Stimulated activated CD8-positive, alpha-beta memory T cell treated with anti-CD3 and anti-CD28 coated beads, Interleukin-12 subunit alpha, Interleukin-12 subunit beta, amount 100 ng/mL, for 24 hours (primary cell): Measurements from ENCODE around the gene OR2M5.

Experiments
- DNase-seq: peaks from one replicate; pipeline ENCODE4 v3.0.0-alpha.2; 2020; ENCODE audit errors: extremely low read depth

The OR2M5 gene

GRCh38 chr1:248144513-248145198, at the start of gene OR2M5:
TSS of gene OR2M5 (plus strand) at chr1:248145148. CDS start at chr1:248145148, 0 bp downstream.
- no peak for DNase-seq

- DNase-seq = no peak
These were observed 46.4 kb upstream of the OR2M5 start for GRCh38 chr1:248098529-248098928.

DNA sequence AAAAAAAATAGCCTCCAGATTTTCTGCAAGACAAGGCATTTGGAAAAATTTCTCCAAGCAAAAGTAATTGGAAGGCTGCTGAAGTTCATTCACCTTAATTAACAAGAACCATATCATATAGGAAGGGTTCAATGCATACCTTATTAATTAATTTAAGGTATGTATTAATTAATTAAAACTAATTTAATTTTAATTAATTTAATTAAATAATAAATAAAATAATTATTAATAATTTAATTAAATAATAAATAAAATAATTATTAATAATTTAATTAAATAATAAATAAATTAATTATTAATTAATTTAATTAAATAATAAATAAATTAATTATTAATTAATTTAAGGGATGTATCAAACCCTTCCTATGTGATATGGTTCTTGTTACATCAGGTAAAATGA, 42.1 kb upstream of the OR2M5 start:
- no peak for DNase-seq

GRCh38 chr1:248111157-248111556, 33.8 kb upstream of the OR2M5 start:
- DNase-seq = no peak

DNA sequence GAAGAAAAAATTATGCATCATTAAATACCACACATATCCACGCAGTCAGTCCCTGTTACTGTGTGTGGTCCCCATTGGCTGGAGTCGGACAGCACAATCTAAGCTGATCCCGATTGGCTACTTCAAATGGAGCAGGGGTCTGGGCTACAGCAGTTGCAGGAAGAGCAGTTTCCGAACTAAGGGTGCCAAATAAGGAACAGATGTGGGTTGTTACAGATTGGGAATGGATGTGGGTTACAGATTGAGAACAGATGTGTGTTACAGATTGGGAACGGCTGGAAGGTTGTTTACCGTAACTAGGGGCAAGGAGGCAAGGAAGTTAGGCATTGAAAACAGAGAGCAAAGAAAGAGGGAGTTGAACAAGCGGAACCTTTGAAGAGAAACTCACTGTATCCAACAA, 30.1 kb upstream of the OR2M5 start:
- no peak for DNase-seq

DNA sequence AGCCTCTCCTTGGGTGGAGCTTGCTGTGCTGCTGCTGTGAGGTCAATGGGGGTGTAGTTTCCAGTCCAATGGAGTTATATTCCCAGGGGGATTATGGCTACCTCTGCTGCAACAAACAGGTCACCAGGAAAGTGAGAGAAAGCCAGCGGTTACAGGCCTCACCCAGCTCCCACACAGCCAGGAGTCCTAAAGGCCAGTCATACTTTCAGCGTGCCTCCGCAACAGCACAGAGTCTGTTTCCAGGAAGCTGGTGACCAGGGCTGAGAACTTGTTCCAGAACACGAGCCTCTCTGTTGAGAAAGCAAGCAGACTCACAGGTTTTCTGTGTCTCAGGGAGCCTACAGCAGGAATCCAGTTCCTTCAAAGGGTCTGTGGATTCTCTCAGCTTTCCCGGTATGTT, 17.3 kb upstream of the OR2M5 start:
- no peak for DNase-seq

GRCh38 chr1:248136811-248137210, 8.1 kb upstream of the OR2M5 start:
- no peak for DNase-seq

- no peak for DNase-seq
These were observed 4.1 kb upstream of the OR2M5 start for GRCh38 chr1:248140846-248141245.

- no peak for DNase-seq
These were observed 1.6 kb upstream of the OR2M5 start for GRCh38 chr1:248143311-248143710.

DNA sequence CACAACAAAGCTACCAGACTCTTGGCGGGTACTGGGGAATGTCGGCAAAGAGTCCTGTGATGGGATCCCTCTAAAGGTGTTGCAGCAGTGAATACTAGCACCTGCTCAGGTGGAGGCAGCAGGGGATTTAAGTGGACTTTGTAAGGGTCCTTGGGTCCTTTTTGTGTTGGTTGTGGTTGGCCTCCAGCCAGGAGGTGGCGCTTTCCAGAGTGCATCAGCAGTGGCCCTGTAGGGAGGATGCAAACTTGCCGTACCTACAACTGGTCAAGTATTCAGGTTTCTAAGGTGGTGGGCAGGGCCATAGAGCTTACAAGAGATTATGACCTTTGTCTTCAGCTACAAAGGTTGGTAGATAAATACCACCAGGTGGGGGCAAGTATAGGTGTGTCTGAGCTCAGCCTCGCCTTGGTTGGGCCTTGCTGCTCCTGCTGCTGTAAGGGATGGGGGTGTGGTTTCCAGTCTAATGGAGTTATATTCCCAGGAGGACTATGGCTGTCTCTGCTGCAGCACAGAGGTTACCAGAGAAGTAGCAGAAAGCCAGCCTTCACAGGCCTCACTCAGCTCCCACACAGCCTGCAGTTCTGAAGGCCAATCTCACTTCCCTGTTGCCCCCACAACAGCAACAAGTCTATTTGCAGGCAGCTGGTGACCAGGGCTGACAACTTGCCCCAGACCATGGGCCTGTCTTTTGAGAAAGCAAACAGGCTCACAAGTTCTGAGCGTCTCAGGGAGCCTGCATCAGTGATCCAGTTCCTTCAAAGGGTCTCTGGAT, 7.3 kb downstream of the OR2M5 start:
- DNase-seq = no peak

- no peak for DNase-seq
These were observed 11.0 kb downstream of the OR2M5 start for GRCh38 chr1:248155927-248156326.

DNA sequence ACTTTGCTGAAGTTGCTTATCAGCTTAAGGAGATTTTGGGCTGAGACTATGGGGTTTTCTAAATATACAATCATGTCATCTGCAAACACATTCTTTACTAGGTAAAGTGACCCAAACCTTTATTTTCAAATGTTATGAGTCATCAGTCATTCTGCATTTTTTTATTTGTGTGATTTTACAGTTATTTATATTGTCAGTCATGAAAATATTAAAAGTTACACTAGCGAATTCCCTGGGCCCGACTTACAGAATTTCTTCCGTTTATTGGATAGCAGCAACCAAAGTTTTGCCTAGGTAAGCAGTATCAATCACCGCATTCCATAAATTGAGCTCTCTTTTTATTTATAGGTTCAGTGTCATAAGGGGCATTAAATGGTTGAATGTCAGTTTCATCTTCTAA, 13.8 kb downstream of the OR2M5 start:
- no peak for DNase-seq

GRCh38 chr1:248164031-248164430, 19.1 kb downstream of the OR2M5 start:
- no peak for DNase-seq

DNA sequence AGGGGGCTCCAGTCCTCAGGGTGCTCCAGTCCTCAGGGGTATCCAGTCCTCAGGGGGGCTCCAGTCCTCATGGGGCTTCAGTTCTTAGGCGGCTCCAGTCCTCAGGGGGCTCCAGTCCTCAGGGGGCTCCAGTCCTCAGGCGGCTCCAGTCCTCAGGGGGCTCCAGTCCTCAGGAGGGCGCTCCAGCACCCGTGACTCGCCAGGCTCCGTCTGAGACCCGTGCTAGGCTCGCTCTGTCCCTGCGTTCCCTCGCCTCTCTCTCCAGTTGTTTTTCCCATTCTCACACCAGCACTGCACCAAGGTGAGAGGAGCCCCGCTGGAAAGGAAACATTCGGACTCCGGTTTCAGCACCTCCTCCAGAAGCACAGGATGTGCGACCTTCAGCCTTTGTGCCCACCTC, 20.2 kb downstream of the OR2M5 start:
- no peak for DNase-seq

DNA sequence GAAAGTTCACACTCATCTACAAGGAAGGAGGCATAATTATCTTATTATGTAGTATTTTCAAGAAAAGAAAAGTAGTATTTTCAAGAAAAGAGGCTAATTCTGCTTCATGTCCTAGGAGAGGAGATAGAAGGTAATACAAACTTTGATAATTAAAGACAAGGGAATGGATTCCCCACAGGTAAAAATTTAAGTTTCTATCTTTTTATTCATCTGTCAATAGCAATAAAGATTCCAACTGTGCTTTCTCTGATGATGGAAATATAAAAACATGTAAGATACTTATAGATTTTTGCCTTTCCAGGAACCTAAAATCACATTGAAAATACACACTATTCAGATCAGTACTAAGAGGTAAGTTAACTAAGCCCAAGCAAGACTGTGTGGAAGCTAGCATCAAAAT, 29.6 kb downstream of the OR2M5 start, which contains the start of gene OR2M2:
Gene OR2M2 (plus strand): TSS at position 301 of the 400 bp plus-strand sequence. CDS start 5,165 bp downstream, outside the sequence.
- no peak for DNase-seq

- DNase-seq = no peak
These were observed 39.0 kb downstream of the OR2M5 start for GRCh38 chr1:248183996-248184395.

- no peak for DNase-seq
These were observed 42.4 kb downstream of the OR2M5 start for GRCh38 chr1:248187363-248187762.

- no peak for DNase-seq
These were observed 44.1 kb downstream of the OR2M5 start for GRCh38 chr1:248189026-248189425.

DNA sequence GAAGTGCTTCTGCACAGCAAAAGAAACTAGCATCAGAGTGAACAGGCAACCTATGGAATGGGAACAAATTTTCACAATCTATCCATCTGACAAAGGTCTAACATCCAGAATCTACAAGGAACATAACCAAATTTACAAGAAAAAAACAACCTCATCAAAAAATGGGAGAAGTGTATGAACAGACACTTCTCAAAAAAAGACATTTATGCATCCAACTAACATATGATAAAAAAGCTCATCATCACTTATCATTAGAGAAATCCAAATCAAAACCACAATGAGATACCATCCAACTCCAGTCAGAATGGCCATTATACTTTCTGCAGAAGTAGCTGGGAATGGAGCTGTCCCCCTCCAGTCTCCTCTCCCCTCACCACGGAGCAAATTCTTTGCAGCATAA, 49.2 kb downstream of the OR2M5 start:
- no peak for DNase-seq
